ENCODE data around the gene MRE11.
"Not testable (repeated sequence)": the region's sequence is repeated elsewhere in the genome, so short reads cannot be mapped to it uniquely, and the experiment has no call there.

MRE11 gene

GRCh38 chr11:94400839-94401772, 92.5 kb downstream of the MRE11 start, which contains the start of gene GPR83:
Gene GPR83, minus strand, starts transcription at chr11:94401419. Its CDS starts 172 bp downstream, at chr11:94401247.
- Histone ChIP-seq H3K4me1 (ENCODE audit: control insufficient read depth in 1 of 2, insufficient read depth in 2 of 2, low read length in 2 of 2) (no peaks in the 10 kb centered on the region), H3K9me3 (ENCODE audit: control insufficient read depth in 1 of 2, low read length in 2 of 2) (no peaks in the 10 kb centered on the region), H3K9ac (ENCODE audit: low read depth in 1 of 2, low read length in 2 of 2) (no peak within 1 kb of the TSS), H3K4me3 (ENCODE audit: low read depth in 1 of 2, low read length in 2 of 2) (peak within 1 kb of the TSS; percentile 16 to 29), H3K27me3 (ENCODE audit: control insufficient read depth in 1 of 2, insufficient read depth in 2 of 2, low read length in 2 of 2) (peaks cover 25 to 39% of the 10 kb centered on the region in 2 donors), H3K36me3 (ENCODE audit: control insufficient read depth in 1 of 2, insufficient read depth in 2 of 2, low read length in 2 of 2) (no peaks in the 10 kb centered on the region), H3K27ac (ENCODE audit: low read depth, low read length) (no peak within 1 kb of the TSS)

- Histone ChIP-seq H3K36me3 (ENCODE audit: control insufficient read depth in 1 of 2, insufficient read depth in 2 of 2, low read length in 2 of 2) (no peaks in the 10 kb centered on the region), H3K27me3 (ENCODE audit: control insufficient read depth in 1 of 2, insufficient read depth in 2 of 2, low read length in 2 of 2) (peaks cover 25 to 39% of the 10 kb centered on the region in 2 donors), H3K4me3 (ENCODE audit: low read depth in 1 of 2, low read length in 2 of 2) (no peak overlapping the region), H3K9ac (ENCODE audit: low read depth in 1 of 2, low read length in 2 of 2) (no peak overlapping the region), H3K9me3 (ENCODE audit: control insufficient read depth in 1 of 2, low read length in 2 of 2) (no peaks in the 10 kb centered on the region), H3K4me1 (ENCODE audit: control insufficient read depth in 1 of 2, insufficient read depth in 2 of 2, low read length in 2 of 2) (no peaks in the 10 kb centered on the region), H3K27ac (ENCODE audit: low read depth, low read length) (no peak overlapping the region)
These were observed 93.2 kb downstream of the MRE11 start for GRCh38 chr11:94400457-94400838.

- no peak overlapping the region for H3K4me3 ChIP-seq (ENCODE audit: low read depth in 1 of 2, low read length in 2 of 2)
- H3K4me1 ChIP-seq (ENCODE audit: control insufficient read depth in 1 of 2, insufficient read depth in 2 of 2, low read length in 2 of 2), result no peaks in the 10 kb centered on the region
- H3K9ac ChIP-seq (ENCODE audit: low read depth in 1 of 2, low read length in 2 of 2), result no peak overlapping the region
These were observed 93.6 kb downstream of the MRE11 start for GRCh38 chr11:94400050-94400449.

GRCh38 chr11:94398101-94398500, 95.5 kb downstream of the MRE11 start:
- Histone ChIP-seq H3K27me3 (ENCODE audit: control insufficient read depth in 1 of 2, insufficient read depth in 2 of 2, low read length in 2 of 2) (peaks cover 25 to 39% of the 10 kb centered on the region in 2 donors), H3K36me3 (ENCODE audit: control insufficient read depth in 1 of 2, insufficient read depth in 2 of 2, low read length in 2 of 2) (no peaks in the 10 kb centered on the region)

More at GRCh38 chr11:94400050-94400449, 93.6 kb downstream of the MRE11 start:
- no peak overlapping the region for H3K27ac ChIP-seq (ENCODE audit: low read depth, low read length)
- H3K36me3 ChIP-seq (ENCODE audit: control insufficient read depth in 1 of 2, insufficient read depth in 2 of 2, low read length in 2 of 2), result no peaks in the 10 kb centered on the region
- H3K9me3 ChIP-seq (ENCODE audit: control insufficient read depth in 1 of 2, low read length in 2 of 2), result no peaks in the 10 kb centered on the region
- peaks cover 25 to 39% of the 10 kb centered on the region in 2 donors for H3K27me3 ChIP-seq (ENCODE audit: control insufficient read depth in 1 of 2, insufficient read depth in 2 of 2, low read length in 2 of 2)

GRCh38 chr11:94396282-94396681, 97.4 kb downstream of the MRE11 start:
- no peak overlapping the region for H3K9ac ChIP-seq (ENCODE audit: low read depth in 1 of 2, low read length in 2 of 2)
- H3K4me3 ChIP-seq (ENCODE audit: low read depth in 1 of 2, low read length in 2 of 2), result no peak overlapping the region
- H3K27ac ChIP-seq (ENCODE audit: low read depth, low read length), result no peak overlapping the region
- H3K4me1 ChIP-seq (ENCODE audit: control insufficient read depth in 1 of 2, insufficient read depth in 2 of 2, low read length in 2 of 2), result no peaks in the 10 kb centered on the region
- peaks cover 20 to 28% of the 10 kb centered on the region in 2 donors for H3K27me3 ChIP-seq (ENCODE audit: control insufficient read depth in 1 of 2, insufficient read depth in 2 of 2, low read length in 2 of 2)
- H3K36me3 ChIP-seq (ENCODE audit: control insufficient read depth in 1 of 2, insufficient read depth in 2 of 2, low read length in 2 of 2), result no peaks in the 10 kb centered on the region
- no peaks in the 10 kb centered on the region for H3K9me3 ChIP-seq (ENCODE audit: control insufficient read depth in 1 of 2, low read length in 2 of 2)

More at GRCh38 chr11:94398101-94398500, 95.5 kb downstream of the MRE11 start:
- no peaks in the 10 kb centered on the region for H3K9me3 ChIP-seq (ENCODE audit: control insufficient read depth in 1 of 2, low read length in 2 of 2)
- H3K4me3 ChIP-seq (ENCODE audit: low read depth in 1 of 2, low read length in 2 of 2), result no peak overlapping the region
- no peak overlapping the region for H3K27ac ChIP-seq (ENCODE audit: low read depth, low read length)
- no peaks in the 10 kb centered on the region for H3K4me1 ChIP-seq (ENCODE audit: control insufficient read depth in 1 of 2, insufficient read depth in 2 of 2, low read length in 2 of 2)
- no peak overlapping the region for H3K9ac ChIP-seq (ENCODE audit: low read depth in 1 of 2, low read length in 2 of 2)

- not testable (repeated sequence) for H3K9ac ChIP-seq (ENCODE audit: low read depth in 1 of 2, low read length in 2 of 2); H3K27ac ChIP-seq (ENCODE audit: low read depth, low read length); H3K27me3 ChIP-seq (ENCODE audit: control insufficient read depth in 1 of 2, insufficient read depth in 2 of 2, low read length in 2 of 2); H3K9me3 ChIP-seq (ENCODE audit: control insufficient read depth in 1 of 2, low read length in 2 of 2); H3K4me1 ChIP-seq (ENCODE audit: control insufficient read depth in 1 of 2, insufficient read depth in 2 of 2, low read length in 2 of 2); H3K36me3 ChIP-seq (ENCODE audit: control insufficient read depth in 1 of 2, insufficient read depth in 2 of 2, low read length in 2 of 2); H3K4me3 ChIP-seq (ENCODE audit: low read depth in 1 of 2, low read length in 2 of 2)
These were observed 101.7 kb downstream of the MRE11 start for GRCh38 chr11:94391937-94392336.

- no peaks in the 10 kb centered on the region for H3K9me3 ChIP-seq (ENCODE audit: control insufficient read depth in 1 of 2, low read length in 2 of 2)
- no peaks in the 10 kb centered on the region for H3K4me1 ChIP-seq (ENCODE audit: control insufficient read depth in 1 of 2, insufficient read depth in 2 of 2, low read length in 2 of 2)
- H3K9ac ChIP-seq (ENCODE audit: low read depth in 1 of 2, low read length in 2 of 2), result no peak overlapping the region
- H3K36me3 ChIP-seq (ENCODE audit: control insufficient read depth in 1 of 2, insufficient read depth in 2 of 2, low read length in 2 of 2), result no peaks in the 10 kb centered on the region
- H3K27ac ChIP-seq (ENCODE audit: low read depth, low read length), result no peak overlapping the region
- H3K27me3 ChIP-seq (ENCODE audit: control insufficient read depth in 1 of 2, insufficient read depth in 2 of 2, low read length in 2 of 2), result no peaks in the 10 kb centered on the region
- H3K4me3 ChIP-seq (ENCODE audit: low read depth in 1 of 2, low read length in 2 of 2), result no peak overlapping the region
These were observed 114.0 kb downstream of the MRE11 start for GRCh38 chr11:94379613-94380012.

- Histone ChIP-seq H3K27me3 (ENCODE audit: control insufficient read depth in 1 of 2, insufficient read depth in 2 of 2, low read length in 2 of 2) (no peaks in the 10 kb centered on the region), H3K4me1 (ENCODE audit: control insufficient read depth in 1 of 2, insufficient read depth in 2 of 2, low read length in 2 of 2) (no peaks in the 10 kb centered on the region), H3K9me3 (ENCODE audit: control insufficient read depth in 1 of 2, low read length in 2 of 2) (no peaks in the 10 kb centered on the region), H3K4me3 (ENCODE audit: low read depth in 1 of 2, low read length in 2 of 2) (no peak overlapping the region), H3K9ac (ENCODE audit: low read depth in 1 of 2, low read length in 2 of 2) (no peak overlapping the region), H3K36me3 (ENCODE audit: control insufficient read depth in 1 of 2, insufficient read depth in 2 of 2, low read length in 2 of 2) (no peaks in the 10 kb centered on the region), H3K27ac (ENCODE audit: low read depth, low read length) (no peak overlapping the region)
These were observed 116.8 kb downstream of the MRE11 start for GRCh38 chr11:94376841-94377240.

GRCh38 chr11:94370576-94370975, 123.1 kb downstream of the MRE11 start:
- not testable (repeated sequence) for H3K9me3 ChIP-seq (ENCODE audit: control insufficient read depth in 1 of 2, low read length in 2 of 2); H3K4me1 ChIP-seq (ENCODE audit: control insufficient read depth in 1 of 2, insufficient read depth in 2 of 2, low read length in 2 of 2); H3K9ac ChIP-seq (ENCODE audit: low read depth in 1 of 2, low read length in 2 of 2); H3K27me3 ChIP-seq (ENCODE audit: control insufficient read depth in 1 of 2, insufficient read depth in 2 of 2, low read length in 2 of 2); H3K27ac ChIP-seq (ENCODE audit: low read depth, low read length); H3K36me3 ChIP-seq (ENCODE audit: control insufficient read depth in 1 of 2, insufficient read depth in 2 of 2, low read length in 2 of 2); H3K4me3 ChIP-seq (ENCODE audit: low read depth in 1 of 2, low read length in 2 of 2)
